ENCODE measurements around the gene ASCL3. TPM values are rescaled to one million over a fixed set of nuclear protein-coding genes. Genes with fewer than 3 reads are reported as not detected.
A peak's percentile ranks its signal among the peaks of the same experiment; 100 is the strongest.
"Not testable (repeated sequence)": the region's sequence is repeated elsewhere in the genome, so short reads cannot be mapped to it uniquely, and the experiment has no call there.

ASCL3 gene
- total RNA-seq, 1 donor from 2014 or later = not detected

- no peak for ATAC-seq
- intact Hi-C loops (cut with DNase I) = loop anchor here (5.0 to 10.0 kb wide), 2 partner anchors 47 to 145 kb away; partner anchors contain the start of gene AKIP1
- no peak for DNase-seq (ENCODE audit: missing footprints)
These were observed 16.8 kb upstream of the ASCL3 start for GRCh38 chr11:8959546-8960166.

GRCh38 chr11:8956860-8957259 lies 14.0 kb upstream of the ASCL3 start:
- intact Hi-C loops (cut with DNase I) = no loop called here
- ATAC-seq = no peak
- DNase-seq (ENCODE audit: missing footprints) = no peak

GRCh38 chr11:8948886-8949285 lies 6.1 kb upstream of the ASCL3 start:
- ATAC-seq = no peak
- no peak for DNase-seq (ENCODE audit: missing footprints)
- intact Hi-C loops (cut with DNase I) = no loop called here

GRCh38 chr11:8947230-8947943 lies 4.6 kb upstream of the ASCL3 start:
- intact Hi-C loops (cut with DNase I) = no loop called here
- no peak for ATAC-seq

GRCh38 chr11:8941341-8942103 lies 1.3 kb downstream of the ASCL3 start:
- intact Hi-C loops (cut with DNase I) = no loop called here
- ATAC-seq (no peak), DNase-seq (ENCODE audit: missing footprints) (no peak)

More at GRCh38 chr11:8947230-8947943, 4.6 kb upstream of the ASCL3 start:
- DNase-seq (ENCODE audit: missing footprints) = no peak

- ATAC-seq = no peak
- intact Hi-C loops (cut with DNase I) = no loop called here
- DNase-seq (ENCODE audit: missing footprints) = no peak
These were observed 5.2 kb downstream of the ASCL3 start for GRCh38 chr11:8937659-8938058.

- ATAC-seq = no peak
- DNase-seq (ENCODE audit: missing footprints) = no peak
- intact Hi-C loops (cut with DNase I) = no loop called here
These were observed 5.7 kb downstream of the ASCL3 start for GRCh38 chr11:8937159-8937558.

- intact Hi-C loops (cut with DNase I); DNase-seq (ENCODE audit: missing footprints); ATAC-seq: not testable (repeated sequence)
These were observed 7.0 kb downstream of the ASCL3 start for GRCh38 chr11:8935789-8936188.

- intact Hi-C loops (cut with DNase I) = no loop called here
- DNase-seq (ENCODE audit: missing footprints) = no peak
- ATAC-seq = no peak
These were observed 7.9 kb downstream of the ASCL3 start for GRCh38 chr11:8934742-8935488.

- no peak for ATAC-seq
- intact Hi-C loops (cut with DNase I) = no loop called here
- DNase-seq (ENCODE audit: missing footprints) = no peak
These were observed 8.9 kb downstream of the ASCL3 start for GRCh38 chr11:8933931-8934330.

- ATAC-seq = no peak
- DNase-seq (ENCODE audit: missing footprints) = peak; percentile 67
- intact Hi-C loops (cut with DNase I) = no loop called here
These were observed 10.1 kb downstream of the ASCL3 start, which contains the start of gene C11orf16 for GRCh38 chr11:8932564-8933180. Gene C11orf16, minus strand, starts transcription at chr11:8932947. Its CDS starts 639 bp downstream, at chr11:8932308.

GRCh38 chr11:8930456-8931175 lies 12.2 kb downstream of the ASCL3 start:
- ATAC-seq (no peak), DNase-seq (ENCODE audit: missing footprints) (no peak)
- intact Hi-C loops (cut with DNase I) = no loop called here

- DNase-seq (ENCODE audit: missing footprints) = no peak
- ATAC-seq = no peak
- intact Hi-C loops (cut with DNase I) = no loop called here
These were observed 13.7 kb downstream of the ASCL3 start for GRCh38 chr11:8928981-8929615.

- no peak for DNase-seq (ENCODE audit: missing footprints)
- intact Hi-C loops (cut with DNase I) = no loop called here
- ATAC-seq = no peak
These were observed 14.6 kb downstream of the ASCL3 start for GRCh38 chr11:8928205-8928604.

- ATAC-seq = no peak
- intact Hi-C loops (cut with DNase I) = no loop called here
- no peak for DNase-seq (ENCODE audit: missing footprints)
These were observed 15.6 kb downstream of the ASCL3 start for GRCh38 chr11:8927233-8927632.

GRCh38 chr11:8926236-8926635 lies 16.6 kb downstream of the ASCL3 start:
- intact Hi-C loops (cut with DNase I) = no loop called here
- DNase-seq (ENCODE audit: missing footprints) (no peak), ATAC-seq (no peak)

- no peak for ATAC-seq
- intact Hi-C loops (cut with DNase I) = no loop called here
- no peak for DNase-seq (ENCODE audit: missing footprints)
These were observed 17.1 kb downstream of the ASCL3 start for GRCh38 chr11:8925711-8926110.

GRCh38 chr11:8922691-8923090 lies 20.1 kb downstream of the ASCL3 start:
- DNase-seq (ENCODE audit: missing footprints) (no peak), ATAC-seq (no peak)
- intact Hi-C loops (cut with DNase I) = no loop called here
